GM21786 (cell line): ENCODE results near the gene SPTBN1.

Source experiments
- ATAC-seq: cut with Tn5 transposase; IDR thresholded peaks from one replicate; pipeline ENCODE4 v1.9.1; 2021; ENCODE audit not compliant: unreplicated experiment

Gene SPTBN1

DNA sequence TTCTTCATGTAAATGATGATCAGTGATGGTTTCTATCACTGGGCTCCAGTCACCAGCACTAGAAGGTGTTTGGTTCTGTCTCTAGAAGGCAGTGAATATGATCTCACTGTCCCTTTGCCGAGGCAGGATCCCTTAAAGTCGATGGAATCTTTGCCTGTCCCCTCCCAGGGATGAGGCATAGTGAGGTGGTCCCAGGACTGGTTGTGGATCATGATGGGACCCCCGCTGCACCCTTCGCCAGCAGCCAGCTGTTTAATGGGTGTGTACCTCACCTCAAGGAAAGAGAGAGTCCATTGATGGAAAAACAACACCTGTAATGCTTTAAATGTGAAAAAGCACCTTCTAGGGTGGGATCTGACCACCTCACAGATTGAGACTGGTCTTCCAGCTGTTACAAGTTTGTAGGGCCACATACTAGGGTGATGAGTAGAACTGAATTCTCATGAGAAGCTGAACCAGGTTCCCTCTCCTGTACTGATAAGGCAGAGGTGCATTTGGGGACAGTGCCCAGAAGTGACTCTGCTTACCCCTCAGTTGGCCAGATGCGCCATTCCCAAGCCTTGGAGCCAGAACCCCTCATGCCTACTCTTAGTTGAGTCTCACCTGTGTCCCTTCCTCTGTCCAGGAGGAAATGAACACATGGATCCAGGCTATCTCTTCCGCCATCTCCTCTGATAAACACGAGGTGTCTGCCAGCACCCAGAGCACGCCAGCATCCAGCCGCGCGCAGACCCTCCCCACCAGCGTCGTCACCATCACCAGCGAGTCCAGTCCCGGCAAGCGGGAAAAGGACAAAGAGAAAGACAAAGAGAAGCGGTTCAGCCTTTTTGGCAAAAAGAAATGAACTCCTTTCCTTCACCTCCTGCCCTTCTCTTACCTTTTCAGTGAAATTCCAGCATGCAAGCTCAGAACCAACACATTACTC is 211.9 kb downstream of the SPTBN1 start:
- ATAC-seq, result no peak

DNA sequence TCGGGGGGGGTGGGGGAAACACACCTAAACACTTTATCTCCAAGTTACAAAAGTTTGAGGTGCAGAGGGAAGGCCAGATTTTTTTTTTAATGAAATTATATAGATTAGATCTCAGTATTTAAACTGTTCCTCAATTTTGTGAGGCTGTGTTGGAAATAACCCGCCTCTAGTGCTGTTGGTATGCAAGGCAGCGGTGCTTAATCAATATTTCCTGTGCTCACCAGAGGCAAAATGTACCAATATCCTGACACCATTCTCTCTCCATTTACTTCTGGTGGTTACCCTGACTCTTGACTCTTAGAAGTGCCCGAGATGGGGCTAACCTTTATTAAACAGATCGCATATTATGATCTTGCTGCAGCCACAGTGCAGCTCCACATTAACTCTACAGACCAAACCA is 212.6 kb downstream of the SPTBN1 start:
- no peak for ATAC-seq

DNA sequence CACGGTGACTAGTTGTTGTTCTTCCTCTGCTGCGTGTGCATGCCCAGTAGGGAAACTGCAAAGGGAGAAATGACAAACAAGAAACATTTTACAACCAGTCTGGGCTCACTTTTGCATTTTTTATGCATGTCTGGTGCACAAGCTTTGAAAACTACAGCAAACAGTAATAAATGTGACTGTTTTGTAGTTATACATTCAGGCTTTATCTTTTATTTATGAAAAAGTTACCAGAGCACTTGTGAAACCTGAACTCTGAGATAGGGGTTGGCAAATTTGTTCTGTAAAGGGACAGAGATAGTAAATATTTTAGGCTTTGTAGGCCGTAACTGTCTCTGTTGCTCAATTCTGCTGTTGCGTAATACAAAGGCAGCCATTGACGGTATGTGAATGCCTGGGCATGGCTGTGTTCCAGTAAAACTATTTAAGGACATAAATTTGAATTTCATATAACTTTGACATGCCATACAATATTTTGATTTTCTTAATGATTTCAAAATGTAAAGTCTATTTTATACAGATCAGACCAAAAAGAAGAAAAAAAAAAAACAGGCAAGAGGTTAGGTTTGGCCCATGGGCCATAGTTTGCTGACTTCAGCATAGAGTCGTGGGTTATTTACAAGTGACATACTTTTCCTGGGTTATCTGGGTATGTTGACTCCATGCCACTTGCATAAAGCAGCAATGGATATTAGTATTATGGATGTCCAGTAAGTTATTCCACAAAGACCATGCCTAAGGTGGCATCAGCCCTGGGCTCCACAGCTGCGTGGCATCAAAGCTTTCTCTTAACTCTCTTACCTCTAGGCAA is 213.8 kb downstream of the SPTBN1 start:
- ATAC-seq, result no peak

DNA sequence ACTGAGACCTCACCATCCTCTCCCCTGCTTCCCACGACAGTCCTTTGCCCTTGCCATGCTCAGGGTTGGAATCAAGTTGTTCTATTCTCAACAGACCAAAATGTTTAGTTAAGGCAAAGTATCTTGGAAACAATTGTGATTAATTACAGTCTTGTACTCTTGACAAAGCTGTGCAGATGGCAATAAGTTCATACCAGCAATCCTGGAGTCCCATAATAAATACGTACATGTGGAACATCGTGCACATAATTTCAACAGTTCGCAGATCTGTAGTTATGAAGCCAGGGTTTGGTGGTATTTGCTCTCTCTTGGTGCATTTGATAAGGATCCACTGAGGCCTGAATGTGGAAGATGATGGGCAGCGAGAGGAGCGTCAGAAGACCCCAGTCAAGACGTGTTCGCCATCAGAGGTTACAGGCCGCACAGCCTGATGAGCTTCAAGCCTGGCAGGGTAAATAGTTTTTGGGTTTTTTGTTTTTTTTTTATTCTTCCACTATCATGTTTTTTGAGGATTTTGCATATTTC is 214.4 kb downstream of the SPTBN1 start:
- no peak for ATAC-seq

DNA sequence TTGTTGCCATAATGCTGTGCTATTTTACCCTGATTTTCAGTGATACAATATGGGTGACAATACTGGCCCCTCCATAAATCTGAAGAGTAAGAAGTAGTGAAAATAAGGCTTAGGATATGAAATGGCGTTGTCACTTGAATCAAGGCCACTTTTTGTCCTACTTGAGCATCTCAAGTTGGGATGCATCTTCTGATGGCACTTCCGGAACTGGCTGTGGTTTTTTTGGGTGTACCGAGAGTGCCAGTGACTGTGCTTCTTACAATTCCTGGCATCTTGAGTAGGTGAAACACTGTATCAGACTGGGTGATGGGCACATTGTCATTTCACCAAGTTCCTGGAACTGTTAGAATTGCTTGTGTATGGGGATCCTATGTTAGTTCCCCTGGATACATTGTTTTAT is 214.9 kb downstream of the SPTBN1 start:
- no peak for ATAC-seq

DNA sequence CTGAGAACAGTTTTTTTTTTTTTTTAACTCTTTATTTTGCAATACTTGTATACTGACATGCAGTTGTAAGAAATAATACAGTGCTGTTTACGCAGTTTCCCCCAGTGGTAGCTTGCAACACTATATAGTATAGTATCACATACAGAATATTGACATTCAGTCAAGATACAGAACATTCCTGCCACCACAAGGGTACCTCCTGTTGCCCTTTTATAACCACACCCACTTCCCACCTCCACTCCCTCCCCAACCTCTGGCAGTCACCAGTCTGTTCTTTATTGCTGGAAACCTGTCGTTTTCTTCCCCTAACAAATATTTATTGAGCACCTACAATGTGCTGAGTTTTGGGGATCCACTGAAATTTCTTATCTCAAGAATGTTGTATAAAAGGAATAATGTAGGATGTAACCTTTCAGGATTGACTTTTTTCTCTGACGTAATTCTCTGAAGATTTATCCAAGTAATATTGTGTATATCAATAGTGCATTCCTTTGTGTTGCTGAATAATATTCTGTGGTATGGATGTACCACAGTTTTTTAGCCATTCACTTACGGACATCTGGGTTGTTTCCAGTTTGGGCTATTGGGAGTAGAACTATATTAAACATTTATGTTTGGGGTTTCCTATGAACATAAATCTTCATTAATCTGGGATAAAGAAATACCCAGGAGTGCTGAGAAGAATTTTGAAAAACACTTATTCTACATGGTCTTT is 215.9 kb downstream of the SPTBN1 start:
- ATAC-seq, result no peak

DNA sequence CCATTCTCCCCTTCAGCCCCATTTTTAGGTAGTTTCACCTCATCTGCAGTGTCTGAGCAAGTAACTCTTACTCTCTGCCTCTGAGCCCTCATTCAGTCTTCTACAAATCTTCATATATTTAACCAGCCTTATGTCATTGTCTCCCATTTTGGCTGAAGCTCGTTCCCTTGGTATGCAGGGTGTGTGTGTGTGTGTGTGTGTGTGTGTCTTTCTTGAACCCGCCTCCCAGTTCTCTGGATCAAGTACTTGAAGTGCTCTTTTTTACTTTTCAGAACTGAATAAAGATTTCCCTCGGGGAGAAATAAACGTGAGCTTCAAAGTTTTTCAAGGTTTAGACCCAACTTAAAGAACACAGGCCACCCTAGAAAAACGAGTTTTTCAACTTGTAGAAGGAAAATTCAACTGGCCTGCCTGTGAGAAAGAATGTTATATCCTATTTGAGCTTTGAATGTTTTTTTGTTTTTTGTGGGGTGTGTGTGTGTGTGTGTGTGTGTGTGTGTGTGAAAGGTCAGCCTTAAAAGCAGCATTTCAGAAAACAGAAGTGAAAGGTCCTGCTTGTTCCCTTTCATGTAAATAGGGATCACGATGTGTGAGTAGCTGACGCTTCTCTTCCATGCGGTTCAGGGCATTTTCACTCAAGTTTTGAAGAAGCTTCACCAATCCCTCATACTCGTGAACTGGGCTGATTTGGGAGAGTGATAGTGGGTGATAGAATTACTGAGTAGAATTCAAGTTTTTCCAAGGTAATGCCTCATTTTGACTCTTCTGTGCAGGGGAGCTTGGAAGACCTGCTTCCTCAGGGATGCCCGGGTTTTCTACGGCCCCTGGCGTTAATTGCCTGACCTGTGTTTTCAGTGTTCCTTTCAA is 216.7 kb downstream of the SPTBN1 start:
- ATAC-seq, result peak; percentile 49

DNA sequence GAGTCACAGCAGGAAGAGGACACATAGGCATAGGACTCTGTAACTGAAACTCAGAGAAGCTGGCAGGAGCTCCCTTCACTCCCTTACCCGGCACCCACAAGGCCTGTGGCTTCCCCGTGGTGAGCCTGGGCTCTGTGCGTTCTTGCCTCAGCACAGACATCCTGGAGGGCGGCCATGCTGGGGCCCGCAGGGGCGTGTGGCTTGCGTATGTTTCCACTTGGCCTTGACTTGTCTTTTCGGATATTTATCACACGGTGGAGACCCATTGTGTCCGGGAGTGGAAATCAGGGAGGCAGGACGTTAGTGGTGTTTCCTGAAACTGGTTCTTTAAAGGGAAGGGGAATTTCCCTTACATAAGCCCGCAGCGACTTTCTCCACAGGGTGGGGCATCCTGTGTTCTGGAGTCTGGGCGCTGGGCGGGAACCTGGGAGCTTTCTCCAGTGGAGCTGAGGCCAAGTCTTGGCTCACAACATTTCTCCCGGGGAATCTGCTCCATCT is 217.4 kb downstream of the SPTBN1 start:
- peak; percentile 53 for ATAC-seq

DNA sequence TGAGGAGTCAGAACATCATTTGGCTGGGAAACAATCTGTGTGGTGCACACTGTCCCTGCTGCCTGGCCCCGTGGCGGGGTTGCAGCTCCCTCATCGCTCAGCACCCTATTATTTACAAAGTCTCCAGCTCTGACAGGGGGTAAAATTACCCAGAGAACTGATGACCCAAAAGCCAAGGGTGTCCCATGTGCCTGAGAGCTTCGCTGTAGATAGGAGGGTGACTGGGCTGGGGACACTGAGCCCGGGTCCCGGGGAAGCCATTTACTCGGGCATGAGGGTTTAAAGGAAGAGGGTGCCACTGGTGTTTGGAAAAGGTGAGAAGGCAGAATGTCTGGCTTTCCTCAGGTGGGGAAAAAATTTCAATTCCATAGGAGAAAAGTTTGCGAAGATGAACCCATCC is 219.2 kb downstream of the SPTBN1 start:
- ATAC-seq, result no peak

DNA sequence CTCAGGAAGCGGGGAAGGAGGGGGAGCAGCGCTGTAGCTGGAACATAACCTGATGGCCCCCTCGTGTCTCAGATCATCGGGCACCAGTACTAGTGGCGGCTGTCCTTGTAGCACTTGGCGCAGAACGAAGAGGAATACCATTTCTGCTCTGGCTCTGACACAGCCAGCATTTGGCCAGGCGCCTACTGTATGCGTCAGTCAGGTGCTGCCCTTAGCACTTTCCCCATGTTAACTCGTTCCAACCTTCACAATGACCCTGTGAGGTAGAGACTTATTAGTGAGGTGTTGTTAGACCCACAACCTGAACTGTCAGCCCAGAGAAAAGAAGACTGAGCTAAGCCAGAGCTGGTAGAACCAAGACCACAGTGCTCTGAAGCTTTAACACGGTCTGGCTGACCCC is 219.6 kb downstream of the SPTBN1 start:
- no peak for ATAC-seq

DNA sequence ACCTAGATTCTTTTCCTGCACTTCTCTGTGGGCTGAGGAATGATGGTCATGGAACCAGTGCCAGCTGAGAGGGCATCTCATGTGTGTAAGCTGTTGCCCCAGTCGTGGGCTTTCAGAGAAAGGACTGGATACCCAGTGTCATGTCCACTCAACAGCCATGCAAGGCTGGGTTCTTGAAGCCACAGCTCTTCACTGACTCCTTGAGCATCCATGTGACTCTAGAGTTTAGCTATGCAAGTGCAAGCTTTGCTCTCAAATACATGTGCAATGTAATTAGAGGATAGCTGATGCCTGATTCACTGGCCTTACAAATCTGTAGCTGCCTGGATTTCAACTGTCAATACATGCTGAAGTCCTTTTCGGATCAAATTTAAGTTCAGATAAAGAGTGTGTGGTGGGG is 220.5 kb downstream of the SPTBN1 start:
- no peak for ATAC-seq

DNA sequence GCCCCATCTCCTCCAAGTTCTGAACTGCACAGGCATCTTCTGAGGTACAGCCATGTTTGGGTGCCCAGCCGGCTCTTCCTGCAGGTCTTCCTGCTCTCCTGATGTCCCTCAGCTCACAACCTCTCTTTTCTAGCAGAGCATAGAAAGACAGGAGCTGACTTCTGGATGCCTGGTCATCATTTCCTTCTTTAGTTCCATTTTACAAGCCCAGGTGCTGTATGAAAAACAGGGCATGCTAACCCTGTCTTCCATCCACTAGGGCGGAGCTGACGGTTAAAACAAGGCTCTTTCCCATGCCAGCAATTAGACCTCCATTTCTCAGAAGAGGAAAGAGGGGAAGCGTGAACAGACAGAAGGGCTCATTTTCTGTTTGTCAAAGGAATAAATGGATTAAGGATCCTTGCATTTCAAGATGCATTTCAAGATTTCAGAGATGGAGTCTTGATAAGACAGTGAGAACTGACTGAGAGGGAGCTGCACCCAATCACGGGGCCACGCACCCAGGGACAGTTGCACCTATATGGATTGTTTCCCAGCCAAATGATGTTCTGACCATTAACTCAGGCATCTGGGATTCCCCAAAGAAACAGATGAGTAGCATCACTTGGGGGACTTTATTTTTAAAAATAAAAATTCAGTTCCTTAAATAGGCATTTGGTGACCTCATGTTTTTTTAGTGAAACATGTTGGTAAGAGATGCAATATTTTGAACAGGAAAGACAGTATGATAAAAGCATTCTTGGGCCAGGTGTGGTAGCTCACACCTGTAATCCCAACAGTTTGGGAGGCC is 221.5 kb downstream of the SPTBN1 start:
- ATAC-seq, result no peak

DNA sequence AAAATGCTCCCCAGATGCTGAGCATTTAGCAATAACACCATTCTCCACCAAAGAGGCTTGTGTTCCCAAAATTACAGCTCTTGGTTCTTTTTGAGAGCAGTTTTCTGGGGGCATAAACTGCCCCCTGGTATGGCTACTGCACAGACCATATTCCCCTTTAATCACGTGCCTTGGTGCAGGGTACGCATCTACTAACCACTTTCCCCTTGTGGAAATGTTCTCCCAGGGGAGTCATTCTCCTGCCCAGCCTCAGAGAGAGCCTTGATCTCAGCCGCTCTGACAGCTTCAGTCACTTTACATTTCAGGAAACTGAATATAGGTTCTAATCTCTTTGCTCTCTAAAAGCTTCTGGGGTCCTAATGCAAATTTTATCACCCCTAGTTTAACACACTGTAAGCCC is 222.6 kb downstream of the SPTBN1 start:
- ATAC-seq, result no peak

DNA sequence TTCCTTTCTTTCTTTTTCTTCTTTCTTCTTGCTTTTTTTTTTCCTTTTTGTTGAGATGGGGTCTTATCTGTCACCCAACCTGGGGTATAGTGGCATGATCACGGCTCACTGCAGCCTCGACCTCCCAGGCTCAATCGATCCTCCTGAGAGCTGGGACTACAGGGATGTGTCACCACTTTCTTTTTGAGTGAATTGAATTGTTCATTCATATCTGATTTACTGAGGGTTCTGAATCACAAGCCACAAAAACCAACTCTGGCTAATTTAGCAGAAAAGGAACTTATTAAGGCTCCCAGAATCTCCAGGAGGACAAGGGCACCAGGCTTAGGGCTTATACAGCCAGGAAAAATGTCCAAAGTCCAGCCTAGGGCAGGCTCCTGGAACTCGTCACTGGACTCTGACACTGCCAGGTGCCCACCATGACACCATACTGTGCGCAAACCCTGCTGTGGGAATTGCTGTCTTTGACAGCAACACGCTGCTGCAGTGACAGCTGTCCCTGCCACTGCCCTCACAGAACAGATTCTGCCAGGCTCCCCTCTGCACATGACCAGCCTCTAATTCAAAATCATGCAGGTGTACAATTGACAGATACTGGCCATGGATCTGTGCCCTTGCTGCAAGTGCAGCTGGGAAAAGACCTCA is 224.4 kb downstream of the SPTBN1 start:
- peak; percentile 77 for ATAC-seq

DNA sequence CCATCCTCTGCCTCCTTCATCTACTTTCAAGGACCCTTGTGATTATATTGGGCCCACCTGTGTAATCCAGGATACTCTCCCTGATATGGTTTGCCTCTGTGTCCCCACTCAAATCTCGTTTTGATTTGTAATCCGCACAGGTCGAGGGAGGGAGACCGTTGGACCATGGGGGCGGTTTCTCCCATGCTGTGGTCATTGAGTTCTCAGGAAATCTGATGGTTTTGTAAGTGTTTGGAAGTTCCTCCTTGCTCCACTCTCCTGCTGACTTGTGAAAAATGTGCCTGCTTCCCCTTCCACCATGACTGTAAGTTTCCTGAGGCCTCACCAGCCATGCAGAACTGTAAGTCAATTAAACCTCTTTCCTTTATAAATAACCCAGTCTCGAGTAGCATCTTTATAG is 225.3 kb downstream of the SPTBN1 start:
- no peak for ATAC-seq

DNA sequence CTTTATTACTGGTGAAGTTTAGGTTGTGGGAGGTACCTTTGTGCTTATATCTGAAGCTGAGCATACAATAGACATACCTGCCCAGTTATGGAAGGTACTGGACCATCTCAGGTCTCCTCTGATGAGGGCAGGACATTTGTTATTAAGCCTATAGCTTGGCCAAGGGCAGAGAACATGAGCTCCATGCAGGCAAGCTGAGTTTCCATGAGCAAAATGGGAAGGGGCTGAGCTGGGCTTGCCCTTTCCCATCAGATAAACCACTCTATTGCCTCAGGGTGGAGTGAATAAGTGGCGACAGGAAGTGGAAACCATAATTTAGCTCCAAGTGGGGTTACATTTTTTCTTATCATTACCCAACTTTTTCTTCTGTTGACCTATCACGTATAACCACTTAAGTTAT is 227.5 kb downstream of the SPTBN1 start:
- no peak for ATAC-seq

DNA sequence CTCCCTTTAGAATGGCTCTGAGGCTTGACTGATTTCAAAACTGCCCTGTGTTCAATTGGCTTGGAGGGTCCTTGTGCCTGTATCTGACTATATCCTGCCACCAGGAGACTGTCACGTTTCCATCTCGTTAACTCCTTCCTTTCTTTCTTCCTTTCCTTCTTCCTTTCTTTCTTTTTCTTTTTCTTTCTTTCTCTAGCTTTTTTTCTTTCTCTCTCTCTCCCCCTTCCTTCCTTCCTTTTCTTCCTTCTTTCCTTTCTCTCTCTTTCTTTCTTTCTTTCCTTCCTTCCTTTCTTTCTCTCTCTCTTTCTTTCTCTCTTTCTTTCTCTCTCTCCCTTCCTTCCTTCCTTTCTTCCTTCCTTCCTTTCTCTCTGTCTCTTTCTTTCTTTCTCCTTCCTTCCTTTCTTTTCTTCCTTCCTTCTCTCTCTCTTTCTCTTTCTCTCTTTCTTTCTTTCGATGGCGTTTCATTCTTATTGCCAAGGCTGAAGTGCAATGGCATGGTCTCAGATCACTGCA is 229.2 kb downstream of the SPTBN1 start:
- no peak for ATAC-seq

DNA sequence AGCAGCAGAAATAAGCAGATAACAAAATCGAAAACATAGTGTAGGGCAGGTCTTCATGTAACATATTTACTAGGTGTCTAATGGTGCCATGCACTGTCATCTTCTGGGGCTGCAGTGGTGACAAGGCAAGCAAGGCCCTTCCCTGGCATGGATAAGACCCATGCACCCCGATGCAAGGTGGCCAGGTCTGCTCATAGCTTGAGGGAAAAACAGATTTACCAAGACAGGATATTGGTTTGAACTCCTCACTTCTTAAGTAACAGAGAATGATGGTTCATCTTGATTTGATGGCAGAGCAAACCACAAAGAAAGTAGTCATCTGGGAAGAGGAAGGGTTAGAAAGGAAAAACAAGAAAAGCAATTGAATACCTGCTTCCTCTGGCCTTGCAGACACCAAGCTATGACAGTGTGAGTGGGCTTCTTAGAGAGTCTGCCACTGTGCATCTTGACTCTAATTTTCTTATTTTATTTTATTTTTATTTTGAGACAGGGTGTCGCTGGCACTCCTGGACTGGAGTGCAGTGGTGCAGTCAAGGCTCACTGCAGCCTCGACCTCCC is 231.5 kb downstream of the SPTBN1 start:
- no peak for ATAC-seq
